Sigmoid colon (tissue), 3 donors: ENCODE results near the gene RAG2.

Experiments
- CTCF ChIP-seq, 4 experiments: fragments of 450-650 bp in 3 of 4; fragments of 200-600 bp in 1 of 4; IDR thresholded peaks; one replicate each; pipeline ENCODE4 v1.5.1; 2016 to 2019; ENCODE audit warnings: antibody characterized with exemption in 4 of 4, mild to moderate bottlenecking in 3 of 4, moderate library complexity in 2 of 4
- POLR2A ChIP-seq, 2 donors: fragments of 450-650 bp; IDR thresholded peaks; one replicate each; pipeline ENCODE4 v1.6.1; 2016; ENCODE audit warnings: antibody characterized with exemption in 2 of 2, mild to moderate bottlenecking in 2 of 2, moderate library complexity in 2 of 2

DNA sequence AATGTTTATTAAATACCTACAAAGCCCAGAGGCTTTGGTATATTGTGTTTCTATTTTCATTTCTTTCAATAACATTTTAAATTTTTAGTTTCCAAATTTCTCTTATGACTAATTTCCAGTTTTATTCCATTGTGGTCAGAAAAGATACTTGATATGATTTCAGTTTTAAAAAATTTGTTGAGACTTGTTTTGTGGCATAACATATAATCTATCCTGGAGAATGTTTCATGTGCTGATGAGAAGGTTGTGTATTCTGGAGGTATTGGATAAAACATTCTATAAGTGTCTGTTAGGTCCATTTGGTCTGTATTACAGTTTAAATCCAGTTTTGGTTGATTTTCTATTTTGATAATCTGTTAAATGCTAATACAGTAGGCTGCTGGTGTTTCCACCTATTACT lies 40.0 kb downstream of the RAG2 start:
- TF ChIP-seq CTCF (IDR thresholded peaks at IDR 0.05) (no peak), POLR2A (IDR thresholded peaks at IDR 0.05) (no peak)
